ELF-1 (cell line): Measurements from ENCODE around the gene AGPAT3.

ENCODE experiments used
- DNase-seq: peaks from one replicate; pipeline ENCODE4 v3.0.0-alpha.2; 2016; ENCODE audit warnings: low read depth, low spot score

Gene AGPAT3

GRCh38 chr21:43974791-43975468 lies 109.9 kb downstream of the AGPAT3 start:
- no peak for DNase-seq

- DNase-seq = peak; percentile 75
Measured at GRCh38 chr21:43975469-43976098, 110.6 kb downstream of the AGPAT3 start.

- no peak for DNase-seq
Measured at GRCh38 chr21:43976661-43977060, 111.6 kb downstream of the AGPAT3 start.

- no peak for DNase-seq
Measured at GRCh38 chr21:43978060-43978459, 113.0 kb downstream of the AGPAT3 start.

- no peak for DNase-seq
Measured at GRCh38 chr21:43979654-43980053, 114.6 kb downstream of the AGPAT3 start.

GRCh38 chr21:43981151-43981870 lies 116.3 kb downstream of the AGPAT3 start:
- no peak for DNase-seq

GRCh38 chr21:43981871-43982210 lies 116.8 kb downstream of the AGPAT3 start:
- DNase-seq = peak; percentile 27

GRCh38 chr21:43982489-43983078 lies 117.6 kb downstream of the AGPAT3 start:
- DNase-seq = no peak

GRCh38 chr21:43983390-43983789 lies 118.4 kb downstream of the AGPAT3 start:
- DNase-seq = no peak

- no peak for DNase-seq
Measured at GRCh38 chr21:43983860-43984420, 118.9 kb downstream of the AGPAT3 start.

GRCh38 chr21:43984905-43985689 lies 120.1 kb downstream of the AGPAT3 start:
- DNase-seq = no peak

GRCh38 chr21:43985690-43986251 lies 120.7 kb downstream of the AGPAT3 start:
- DNase-seq = peak; percentile 47

GRCh38 chr21:43986544-43987451 lies 121.8 kb downstream of the AGPAT3 start:
- no peak for DNase-seq

- DNase-seq = no peak
Measured at GRCh38 chr21:43987509-43987908, 122.5 kb downstream of the AGPAT3 start.

- DNase-seq = no peak
Measured at GRCh38 chr21:43988016-43988415, 123.0 kb downstream of the AGPAT3 start.

- DNase-seq = no peak
Measured at GRCh38 chr21:43988506-43989230, 123.6 kb downstream of the AGPAT3 start.

GRCh38 chr21:43989401-43989800 lies 124.4 kb downstream of the AGPAT3 start:
- DNase-seq = no peak

- DNase-seq = peak; percentile 30
Measured at GRCh38 chr21:43991447-43991991, 126.5 kb downstream of the AGPAT3 start.

- no peak for DNase-seq
Measured at GRCh38 chr21:43992121-43992520, 127.1 kb downstream of the AGPAT3 start.
